ENCODE results near the gene FIBP.
A peak's percentile ranks its signal among the peaks of the same experiment; 100 is the strongest.
"Not testable (repeated sequence)": the region's sequence is repeated elsewhere in the genome, so short reads cannot be mapped to it uniquely, and the experiment has no call there.

Gene FIBP

GRCh38 chr11:65857853-65858680 is 30.2 kb downstream of the FIBP start, which contains the start of gene CFL1:
TSS of gene CFL1 (minus strand) at chr11:65858180. CDS start at chr11:65858099, 81 bp downstream.
- peak; percentile 97 to 98 for DNase-seq

GRCh38 chr11:65857500-65857852 is 30.8 kb downstream of the FIBP start:
- DNase-seq = no peak

- peak; percentile 48 to 57 for DNase-seq
Measured at GRCh38 chr11:65856689-65857499, 31.4 kb downstream of the FIBP start.

- DNase-seq = no peak
Measured at GRCh38 chr11:65855927-65856363, 32.3 kb downstream of the FIBP start.

- no peak for DNase-seq
Measured at GRCh38 chr11:65854852-65855837, 33.1 kb downstream of the FIBP start.

- no peak for DNase-seq
Measured at GRCh38 chr11:65854161-65854592, 34.1 kb downstream of the FIBP start.

GRCh38 chr11:65853246-65853979 is 34.9 kb downstream of the FIBP start:
- no peak for DNase-seq

- DNase-seq = no peak
Measured at GRCh38 chr11:65852508-65853245, 35.6 kb downstream of the FIBP start.

- DNase-seq = no peak
Measured at GRCh38 chr11:65851811-65852507, 36.3 kb downstream of the FIBP start.

- no peak for DNase-seq
Measured at GRCh38 chr11:65851083-65851579, 37.1 kb downstream of the FIBP start.

- no peak for DNase-seq
Measured at GRCh38 chr11:65850217-65851082, 37.8 kb downstream of the FIBP start.

- DNase-seq = no peak
Measured at GRCh38 chr11:65849771-65850216, 38.5 kb downstream of the FIBP start.

GRCh38 chr11:65849366-65849765 is 38.9 kb downstream of the FIBP start:
- no peak for DNase-seq

- DNase-seq = not testable (repeated sequence)
Measured at GRCh38 chr11:65848693-65849092, 39.6 kb downstream of the FIBP start.

GRCh38 chr11:65847746-65848145 is 40.5 kb downstream of the FIBP start:
- DNase-seq = no peak

- no peak for DNase-seq
Measured at GRCh38 chr11:65844231-65844872, 43.9 kb downstream of the FIBP start.

GRCh38 chr11:65843811-65844210 is 44.5 kb downstream of the FIBP start:
- DNase-seq = no peak

GRCh38 chr11:65842144-65842543 is 46.1 kb downstream of the FIBP start:
- no peak for DNase-seq

GRCh38 chr11:65834202-65834601 is 54.1 kb downstream of the FIBP start:
- no peak for DNase-seq
